SH-SY5Y (cell line): ENCODE data around the gene ANKRD11.

Source experiments
- GATA2 ChIP-seq: IDR thresholded peaks from 2 replicates; pipeline ENCODE4 v1.6.1; 2011; ENCODE audit warnings: mild to moderate bottlenecking, low read depth, low read length
- GATA3 ChIP-seq: IDR thresholded peaks from 2 replicates; pipeline ENCODE4 v1.6.1; 2011; ENCODE audit warnings: low read depth, mild to moderate bottlenecking, low read length, moderate library complexity

DNA sequence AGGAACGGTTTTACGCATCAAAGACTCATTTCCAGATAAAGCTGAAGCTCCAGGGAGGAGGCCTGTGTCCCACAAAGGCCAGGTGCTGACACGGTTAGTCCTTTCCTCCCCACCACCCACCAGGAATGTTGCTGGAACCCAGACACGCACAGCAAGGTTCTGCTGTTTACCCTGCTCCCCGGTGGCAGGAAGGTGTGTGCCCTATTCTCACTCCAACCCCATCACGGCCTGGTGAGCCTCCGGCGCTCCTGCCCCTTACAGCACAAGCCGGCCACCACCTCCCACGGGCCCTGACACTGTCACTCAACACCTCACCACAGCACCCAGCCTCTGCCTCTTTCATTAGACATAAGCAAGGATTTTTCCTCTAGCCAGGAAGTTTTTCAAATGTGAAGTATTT, 47.8 kb downstream of the ANKRD11 start:
- TF ChIP-seq GATA2 (no peak), GATA3 (no peak)
